SIG-M5 (cell line): ENCODE data around the gene SPDYE2.
"Not testable (repeated sequence)": the region's sequence is repeated elsewhere in the genome, so short reads cannot be mapped to it uniquely, and the experiment has no call there.

Experiments used
- DNase-seq: peaks from one replicate; lab custom pipeline; 2025; lab: John Stamatoyannopoulos, UW

Gene SPDYE2

GRCh38 chr7:102604431-102605145 is 53.6 kb downstream of the SPDYE2 start:
- DNase-seq: not testable (repeated sequence)

- not testable (repeated sequence) for DNase-seq
These were observed 55.8 kb downstream of the SPDYE2 start for GRCh38 chr7:102606848-102607247.

GRCh38 chr7:102609734-102610133 is 58.7 kb downstream of the SPDYE2 start:
- DNase-seq: not testable (repeated sequence)

- DNase-seq: not testable (repeated sequence)
These were observed 59.4 kb downstream of the SPDYE2 start for GRCh38 chr7:102610441-102610840.

- not testable (repeated sequence) for DNase-seq
These were observed 60.1 kb downstream of the SPDYE2 start for GRCh38 chr7:102611013-102611674.

- DNase-seq: not testable (repeated sequence)
These were observed 60.8 kb downstream of the SPDYE2 start for GRCh38 chr7:102611675-102612325.
